Fibroblast of the aortic adventitia (primary cell): ENCODE data around the gene ADCY9. TPM values are rescaled to one million over a fixed set of nuclear protein-coding genes. Genes with fewer than 3 reads are reported as not detected.
"Not testable (repeated sequence)": the region's sequence is repeated elsewhere in the genome, so short reads cannot be mapped to it uniquely, and the experiment has no call there.

Experiments
- DNase-seq: peaks from one replicate; pipeline ENCODE4 v3.0.0-alpha.2; 2010; ENCODE audit warnings: low read depth
- H3K4me3 ChIP-seq: 2 replicates; pipeline ENCODE4 v1.5.1; 2011; ENCODE audit warnings: low read depth, mild to moderate bottlenecking, control low read depth, low read length, moderate library complexity
- total RNA-seq: library from RNA; depleted of rRNA; stranded (reverse); fragments of >200 nt; gene quantifications from 2 replicates; pipeline ENCODE4 v1.2.3, GENCODE V29; 2012; ENCODE audit warnings: low replicate concordance
- TF ChIP-seq, protein P1 (sequence below): IDR thresholded peaks from 2 replicates; pipeline ENCODE4 v1.5.1; 2011; ENCODE audit warnings: mild to moderate bottlenecking, low read length, control low read depth, inconsistent platforms; ENCODE audit not compliant: insufficient read depth

Gene ADCY9
- total RNA-seq, 1 donor: 23.6 TPM

DNA sequence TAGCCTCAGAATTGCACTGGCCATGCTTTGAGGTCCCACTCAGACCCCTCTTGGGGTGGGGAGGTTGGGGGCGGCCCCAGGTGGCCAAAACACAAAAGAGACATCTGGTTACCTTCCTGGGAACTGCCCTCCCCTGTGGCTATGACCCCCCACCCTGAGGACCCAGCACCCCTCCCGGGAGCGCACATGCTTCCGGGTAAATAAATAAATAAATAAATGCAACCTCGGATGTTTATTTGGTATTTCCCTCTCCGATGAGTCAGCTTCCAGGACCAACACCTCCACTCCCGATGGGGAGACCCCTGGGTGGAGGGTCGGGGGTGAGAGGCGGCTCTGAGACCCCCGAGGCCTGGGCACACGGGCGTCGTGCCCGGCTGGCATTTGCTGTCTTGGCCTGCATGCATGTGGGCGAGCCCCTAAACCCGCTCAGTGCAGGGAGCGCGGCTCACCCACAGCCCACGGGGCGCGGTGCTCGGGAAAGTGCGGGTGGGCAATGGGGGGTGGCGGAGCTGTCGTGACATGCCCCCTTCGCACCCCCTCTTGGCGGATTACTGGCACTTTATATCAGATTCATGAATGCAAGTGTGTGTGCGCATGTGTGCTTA, 151.5 kb downstream of the ADCY9 start:
- no peak for DNase-seq
- no peak overlapping the region for H3K4me3 ChIP-seq
- TF ChIP-seq, protein P1, sequence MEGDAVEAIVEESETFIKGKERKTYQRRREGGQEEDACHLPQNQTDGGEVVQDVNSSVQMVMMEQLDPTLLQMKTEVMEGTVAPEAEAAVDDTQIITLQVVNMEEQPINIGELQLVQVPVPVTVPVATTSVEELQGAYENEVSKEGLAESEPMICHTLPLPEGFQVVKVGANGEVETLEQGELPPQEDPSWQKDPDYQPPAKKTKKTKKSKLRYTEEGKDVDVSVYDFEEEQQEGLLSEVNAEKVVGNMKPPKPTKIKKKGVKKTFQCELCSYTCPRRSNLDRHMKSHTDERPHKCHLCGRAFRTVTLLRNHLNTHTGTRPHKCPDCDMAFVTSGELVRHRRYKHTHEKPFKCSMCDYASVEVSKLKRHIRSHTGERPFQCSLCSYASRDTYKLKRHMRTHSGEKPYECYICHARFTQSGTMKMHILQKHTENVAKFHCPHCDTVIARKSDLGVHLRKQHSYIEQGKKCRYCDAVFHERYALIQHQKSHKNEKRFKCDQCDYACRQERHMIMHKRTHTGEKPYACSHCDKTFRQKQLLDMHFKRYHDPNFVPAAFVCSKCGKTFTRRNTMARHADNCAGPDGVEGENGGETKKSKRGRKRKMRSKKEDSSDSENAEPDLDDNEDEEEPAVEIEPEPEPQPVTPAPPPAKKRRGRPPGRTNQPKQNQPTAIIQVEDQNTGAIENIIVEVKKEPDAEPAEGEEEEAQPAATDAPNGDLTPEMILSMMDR: no peak

DNA sequence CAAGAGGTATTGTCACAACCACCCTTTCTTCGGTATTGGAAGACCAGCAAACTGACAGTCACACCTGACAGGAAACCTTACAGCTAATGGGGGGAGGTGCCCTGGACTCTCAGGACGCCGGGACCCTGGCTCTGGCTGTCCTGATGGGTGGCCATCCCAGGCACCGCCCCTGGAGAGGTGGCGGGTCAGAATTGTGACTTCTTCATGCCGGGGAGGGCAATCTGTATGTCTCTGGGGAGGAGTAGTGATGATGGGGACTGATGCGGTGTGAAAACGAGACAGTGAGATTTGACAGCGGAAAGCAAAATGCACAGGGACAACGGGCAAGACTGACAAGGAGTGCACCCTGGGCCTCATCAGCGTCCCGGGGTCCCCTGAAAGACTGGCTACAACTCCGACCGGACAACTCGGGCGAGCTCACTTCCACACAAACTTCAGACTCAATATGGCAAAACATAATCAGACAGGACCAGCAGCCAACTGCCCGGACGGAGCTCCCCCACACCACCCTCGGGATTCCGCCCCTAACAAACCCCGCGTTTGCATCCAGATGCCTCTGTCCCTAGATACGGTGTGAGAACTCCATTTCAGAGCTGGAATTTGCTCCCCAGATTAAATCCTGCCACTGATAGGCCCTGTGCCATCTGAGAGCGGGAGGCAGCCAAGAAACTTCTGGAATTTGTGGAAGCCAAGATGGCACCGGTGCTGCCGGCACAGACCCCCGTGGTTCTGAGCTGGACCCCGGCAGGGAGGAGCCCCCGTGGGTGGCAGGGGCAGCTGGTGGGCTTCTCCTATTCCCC, 152.2 kb downstream of the ADCY9 start:
- DNase-seq: no peak
- TF ChIP-seq, protein P1: no peak

DNA sequence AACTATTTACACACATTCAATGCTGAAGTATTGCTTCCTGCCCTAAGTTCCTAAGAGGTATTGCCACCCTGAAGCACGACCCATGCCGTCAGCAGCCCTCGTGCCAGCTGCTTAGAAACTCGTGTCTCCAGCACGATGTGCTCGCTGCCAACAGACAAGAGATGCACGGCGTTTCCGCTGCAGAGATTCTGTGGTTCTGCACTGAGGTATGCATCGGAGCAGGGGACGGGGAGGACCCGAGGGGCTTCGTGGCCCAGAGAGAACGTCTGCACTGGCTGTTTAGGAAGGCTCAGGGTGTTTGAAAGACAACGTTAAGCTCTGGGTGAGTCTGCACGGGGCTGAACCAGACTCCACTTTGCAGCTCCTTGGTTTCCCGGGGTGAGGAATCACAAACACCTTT, 153.0 kb downstream of the ADCY9 start:
- TF ChIP-seq, protein P1: no peak
- no peak overlapping the region for H3K4me3 ChIP-seq
- DNase-seq: no peak

More for the DNA sequence above, 152.2 kb downstream of the ADCY9 start:
- no peak overlapping the region for H3K4me3 ChIP-seq

DNA sequence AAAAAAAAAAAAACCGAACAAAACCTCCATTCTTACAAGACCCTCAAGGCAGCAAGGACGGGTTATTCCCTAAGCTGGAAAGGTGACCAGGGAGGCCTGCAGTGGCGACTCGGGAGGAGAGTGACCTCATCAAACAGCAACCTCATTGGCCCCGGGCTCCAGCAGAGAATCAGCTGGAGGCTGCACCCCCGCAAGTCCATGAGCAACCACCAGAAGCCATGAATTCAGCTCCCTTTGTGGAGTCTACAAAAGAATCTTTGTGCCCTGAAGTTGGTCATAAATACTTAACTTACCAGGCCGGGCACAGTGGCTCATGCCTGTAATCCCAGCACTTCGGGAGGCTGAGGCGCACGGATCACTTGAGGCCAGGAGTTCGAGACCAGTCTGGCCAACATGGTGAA, 154.8 kb downstream of the ADCY9 start:
- no peak overlapping the region for H3K4me3 ChIP-seq
- peak; percentile 25 for DNase-seq

DNA sequence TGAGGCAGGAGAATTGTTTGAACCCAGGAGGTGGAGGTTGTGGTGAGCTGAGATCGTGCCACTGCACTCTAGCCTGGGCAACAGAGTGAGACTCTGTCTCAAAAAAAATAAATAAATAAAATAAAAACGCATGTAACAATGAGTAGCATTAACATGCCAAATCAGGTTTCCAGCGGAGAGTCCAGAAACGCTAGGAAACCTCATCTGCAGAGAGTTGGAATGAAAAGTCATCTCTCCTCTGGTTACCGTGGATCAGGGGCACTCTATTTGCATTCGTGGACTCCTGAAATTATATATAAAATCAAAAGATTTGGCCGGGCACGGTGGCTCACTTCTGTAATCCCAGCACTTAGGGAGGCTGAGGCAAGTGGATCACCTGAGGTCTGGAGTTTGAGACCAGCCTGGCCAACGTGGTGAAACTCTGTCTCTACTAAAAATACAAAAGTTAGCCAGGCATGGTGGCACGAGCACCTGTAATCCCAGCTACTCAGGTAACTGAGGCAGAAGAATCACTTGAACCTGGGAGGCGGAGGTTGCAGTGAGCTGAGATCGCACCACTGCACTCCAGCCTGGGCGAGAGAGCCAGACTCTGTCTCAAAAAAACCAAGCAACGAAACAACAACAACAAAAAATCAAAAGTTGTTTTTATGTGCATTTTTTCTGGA, 156.2 kb downstream of the ADCY9 start:
- not testable (repeated sequence) for DNase-seq
- peak overlapping the region; percentile 56 for H3K4me3 ChIP-seq

More for the DNA sequence above, 154.8 kb downstream of the ADCY9 start:
- TF ChIP-seq, protein P1: no peak

DNA sequence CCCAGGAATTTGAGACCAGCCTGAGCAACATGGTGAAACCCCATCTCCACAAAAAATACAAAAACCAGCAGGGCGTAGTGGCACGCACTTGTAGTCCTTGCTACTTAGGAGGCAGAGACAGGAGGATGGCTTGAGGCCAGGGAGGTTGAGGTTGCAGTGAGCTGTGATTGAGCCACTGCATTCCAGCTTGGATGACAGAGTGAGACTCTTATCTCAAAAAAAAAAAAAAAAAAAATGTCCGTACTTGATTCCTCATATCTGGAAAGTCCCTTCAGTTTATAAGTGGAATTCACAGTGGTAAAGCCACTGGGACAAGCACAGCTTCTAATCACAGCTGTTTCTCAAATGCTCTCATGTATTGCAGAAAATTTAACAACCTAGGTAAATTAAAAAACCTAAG, 157.1 kb downstream of the ADCY9 start:
- TF ChIP-seq, protein P1: no peak
- no peak overlapping the region for H3K4me3 ChIP-seq
- peak; percentile 91 for DNase-seq

DNA sequence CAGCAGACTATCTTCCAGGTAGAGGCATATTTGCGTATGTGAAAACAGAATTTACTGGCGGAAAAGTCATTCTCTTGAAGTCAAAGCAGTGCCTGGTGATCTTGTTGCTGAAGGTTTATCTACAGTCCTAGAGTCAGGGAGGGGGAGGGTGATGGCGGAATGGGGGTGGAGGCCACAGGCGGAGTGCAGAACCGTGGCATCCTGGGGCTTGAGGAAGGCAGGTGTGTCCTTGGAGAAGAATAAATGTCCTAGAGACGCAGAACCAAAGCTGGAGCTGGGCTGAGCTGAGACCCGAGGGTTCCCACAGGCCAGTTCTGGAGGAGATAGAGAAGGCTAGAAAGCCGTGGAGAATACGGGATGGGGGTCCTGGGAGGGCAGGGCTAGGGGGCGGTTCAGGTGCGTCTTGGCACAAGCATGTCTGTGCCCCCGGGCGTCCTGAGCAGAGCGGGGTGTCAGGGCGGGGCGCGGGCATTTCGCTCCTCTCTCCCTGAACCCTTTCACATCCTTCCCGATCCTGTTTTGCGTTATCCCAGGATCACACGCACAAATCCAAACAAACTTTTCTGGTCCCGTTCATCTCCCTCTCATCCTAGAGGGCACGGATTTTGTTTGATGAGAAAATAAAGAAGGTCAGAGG, 158.8 kb downstream of the ADCY9 start:
- H3K4me3 ChIP-seq: no peak overlapping the region
- DNase-seq: no peak
- TF ChIP-seq, protein P1: no peak
